Measurements from ENCODE around the gene QSOX1.

The QSOX1 gene

DNA sequence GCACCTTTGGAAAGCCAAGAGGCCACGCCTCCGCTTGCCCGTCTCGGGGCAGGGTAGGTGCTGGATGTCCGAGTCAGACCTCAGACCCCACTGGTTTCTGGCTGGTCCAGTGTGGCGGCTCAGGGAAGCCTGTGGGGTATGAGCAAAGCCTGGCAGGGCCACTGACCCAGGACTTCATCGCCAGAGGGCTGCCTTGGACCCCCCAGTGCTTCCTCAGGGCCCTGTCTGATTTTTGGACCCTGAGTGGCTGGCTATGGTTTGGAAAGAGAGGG, 95.8 kb downstream of the QSOX1 start:
- Mint-ChIP-seq H3K4me3 (no peak overlapping the region), H3K9me3 (no peaks in the 10 kb centered on the region), H3K4me1 (peaks cover 2 to 8% of the 10 kb centered on the region in 2 donors), H3K36me3 (no peaks in the 10 kb centered on the region), H3K27me3 (peaks cover 26 to 39% of the 10 kb centered on the region in 2 donors), H3K27ac (no peak overlapping the region)
- DNase-seq (no peak), ATAC-seq (replicated peaks) (no peak)

DNA sequence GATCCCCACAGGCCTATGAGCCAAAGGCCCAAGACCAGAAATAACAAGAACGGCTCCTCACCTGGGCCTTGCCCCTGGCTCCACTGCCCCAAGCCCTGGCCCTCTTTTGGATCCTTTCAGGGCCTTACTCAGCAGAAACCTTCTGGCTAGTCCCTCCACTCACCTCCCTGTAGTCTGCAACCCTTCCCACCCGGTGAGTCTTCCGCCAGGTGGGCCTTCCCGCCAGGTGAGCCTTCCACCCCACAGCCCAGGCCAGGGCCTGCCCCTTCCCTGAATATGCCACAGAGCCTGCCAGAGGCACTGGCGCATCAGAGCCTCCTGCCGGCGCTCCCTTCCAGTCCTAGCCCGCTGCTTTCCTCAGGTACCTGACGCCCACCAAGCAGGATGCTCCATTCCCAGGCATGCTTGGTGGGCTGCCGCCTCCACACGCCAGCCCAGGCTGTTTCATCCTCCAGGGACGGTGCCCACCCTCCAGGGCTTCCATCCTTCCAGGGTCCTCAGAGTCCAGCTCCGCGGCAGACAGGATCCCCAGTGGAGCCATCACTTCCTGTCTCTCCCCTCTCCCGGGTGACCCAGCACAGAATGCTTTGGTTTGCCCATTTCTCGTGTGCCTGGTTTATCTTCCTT, 96.3 kb downstream of the QSOX1 start:
- Mint-ChIP-seq H3K27me3 (peaks cover 32 to 44% of the 10 kb centered on the region in 2 donors), H3K4me1 (peaks cover 2 to 8% of the 10 kb centered on the region in 2 donors), H3K4me3 (no peak overlapping the region), H3K36me3 (no peaks in the 10 kb centered on the region), H3K9me3 (no peaks in the 10 kb centered on the region), H3K27ac (no peak overlapping the region)
- ATAC-seq (replicated peaks): no peak
- DNase-seq: no peak

DNA sequence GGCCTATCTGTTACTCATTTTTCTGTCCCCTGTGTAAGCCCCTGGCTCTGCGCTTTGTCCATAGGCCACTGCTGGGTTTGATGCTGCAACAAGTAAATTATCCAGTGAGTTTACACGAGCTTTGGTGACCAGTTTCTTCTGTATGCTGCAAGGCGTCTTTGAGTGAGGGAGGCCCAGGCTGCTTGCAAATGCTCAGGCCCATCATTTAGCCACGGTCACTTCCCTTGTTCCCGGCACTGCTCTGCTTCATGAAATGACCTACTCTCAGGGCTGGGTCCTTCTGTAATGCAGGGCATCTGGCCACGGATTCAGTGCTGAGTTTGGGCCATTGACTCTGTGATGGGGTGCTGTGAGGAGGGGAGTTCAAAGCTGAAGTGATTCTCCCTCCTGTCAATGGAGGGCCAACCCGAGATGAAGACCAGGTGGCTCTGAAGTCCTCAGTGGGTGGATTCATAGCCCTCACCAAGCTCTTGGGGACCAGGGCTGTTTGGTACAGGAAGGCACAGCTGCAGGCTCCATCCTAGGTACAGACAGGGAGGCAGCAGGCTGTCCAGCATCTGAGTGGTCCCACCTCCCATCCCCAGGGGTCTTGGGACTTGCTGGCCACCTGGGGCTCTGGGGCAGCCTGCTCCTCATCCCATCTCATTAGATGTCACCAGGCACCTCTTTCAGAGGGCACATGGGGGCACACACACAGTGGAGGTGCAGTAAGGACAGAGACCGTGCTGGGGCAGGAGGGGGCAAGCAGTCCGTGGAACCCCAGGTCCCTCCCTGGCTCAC, 97.0 kb downstream of the QSOX1 start:
- no peak for ATAC-seq (replicated peaks)
- Mint-ChIP-seq H3K36me3 (no peaks in the 10 kb centered on the region), H3K4me1 (peaks cover 2 to 8% of the 10 kb centered on the region in 2 donors), H3K27me3 (peaks cover 39 to 51% of the 10 kb centered on the region in 2 donors), H3K4me3 (no peak overlapping the region), H3K27ac (no peak overlapping the region), H3K9me3 (no peaks in the 10 kb centered on the region)
- no peak for DNase-seq

DNA sequence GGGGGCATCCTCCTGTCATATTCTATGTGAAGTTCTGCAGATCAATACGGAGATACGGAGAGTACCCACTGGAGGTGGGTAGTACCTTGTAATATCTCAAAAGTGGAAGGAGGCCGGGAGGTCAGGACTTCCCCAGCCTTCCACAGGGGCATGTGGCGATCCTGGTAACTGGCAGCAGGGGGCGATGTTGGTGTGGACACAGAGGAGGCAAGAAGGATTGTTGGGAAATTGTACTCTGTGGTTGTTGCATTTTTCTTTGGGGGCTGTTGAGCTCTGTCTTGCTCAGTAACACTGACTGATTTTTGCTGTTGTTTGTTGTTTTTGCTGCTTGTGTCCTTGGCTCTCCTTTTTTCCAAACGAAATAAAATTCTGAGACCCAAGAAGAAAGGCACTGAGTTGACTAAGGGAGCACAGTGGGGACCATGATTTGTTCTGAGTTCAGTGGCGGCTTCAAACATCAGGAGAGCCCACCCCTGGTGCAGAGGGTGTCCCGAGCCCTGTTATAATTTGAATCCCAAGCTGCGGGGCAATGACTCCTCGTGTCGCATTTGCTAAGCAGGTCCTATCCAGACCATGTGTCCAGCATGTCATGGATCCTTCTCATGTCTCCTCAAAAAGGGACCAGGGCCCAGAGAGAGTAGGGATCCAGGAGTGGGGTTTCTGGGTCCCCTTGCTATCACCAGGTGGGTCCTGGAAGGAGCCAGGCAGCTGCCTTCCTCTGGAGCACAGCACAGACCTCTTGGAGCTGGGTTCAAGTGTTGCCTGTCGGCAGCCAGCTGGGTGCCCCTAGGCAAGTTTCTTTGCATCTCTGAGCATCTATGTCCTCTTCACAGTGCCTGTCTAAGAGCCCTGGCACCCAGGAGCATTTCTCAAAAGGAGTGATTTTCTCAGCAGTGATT, 98.2 kb downstream of the QSOX1 start:
- peaks cover 51 to 58% of the 10 kb centered on the region in 2 donors for H3K27me3 Mint-ChIP-seq
- DNase-seq (peak; percentile 58), ATAC-seq (replicated peaks) (peak; percentile 80 to 82)

More for the DNA sequence above, 98.2 kb downstream of the QSOX1 start:
- Mint-ChIP-seq H3K4me1 (peaks cover 2 to 8% of the 10 kb centered on the region in 2 donors), H3K4me3 (no peak overlapping the region), H3K27ac (no peak overlapping the region), H3K36me3 (no peaks in the 10 kb centered on the region), H3K9me3 (no peaks in the 10 kb centered on the region)

Measured in stimulated activated naive B cell treated with anti-CD40 and anti-IgM and Interleukin-4, amounts not matched to agents 10 μg/mL and 1 μg/mL and 100 μg/mL, for 72 hours (primary cell).